Peyer's patch (tissue), 4 donors: ENCODE measurements around the gene DOCK2. TPM values are rescaled to one million over a fixed set of nuclear protein-coding genes. Genes with fewer than 3 reads are reported as not detected.

Source experiments
- DNase-seq, 3 donors: peaks; one replicate each; pipeline ENCODE4 v3.0.0-alpha.2; 2017 to 2019
- H3K27ac ChIP-seq, 4 donors: fragments of 200-600 bp; sonication (generic); one replicate each; pipeline ENCODE4 v1.5.1; 2016 to 2019
- H3K27me3 ChIP-seq, 2 donors: fragments of 200-600 bp; sonication (generic); one replicate each; pipeline ENCODE4 v1.5.1; 2019
- H3K36me3 ChIP-seq, 3 donors: fragments of 200-600 bp; sonication (generic); one replicate each; pipeline ENCODE4 v1.5.1; 2016 to 2019
- H3K4me1 ChIP-seq, 4 donors: fragments of 200-600 bp; sonication (generic); one replicate each; pipeline ENCODE4 v1.5.1; 2016 to 2019
- H3K4me3 ChIP-seq, 4 donors: fragments of 200-600 bp; sonication (generic); 1 replicate in 3 of 4; 2 replicates in 1 of 4; pipeline ENCODE4 v1.5.1; 2016 to 2019; ENCODE audit warnings: mild to moderate bottlenecking in 1 of 4
- H3K9me3 ChIP-seq, 4 donors: fragments of 200-600 bp; sonication (generic); one replicate each; pipeline ENCODE4 v1.5.1; 2016 to 2019; ENCODE audit warnings: mild to moderate bottlenecking in 1 of 4
- POLR2A ChIP-seq, 2 donors: fragments of 450-650 bp; IDR thresholded peaks; one replicate each; pipeline ENCODE4 v1.5.1; 2017; ENCODE audit warnings: antibody characterized with exemption in 2 of 2, mild to moderate bottlenecking in 2 of 2, moderate library complexity in 2 of 2
- total RNA-seq, 4 donors: library from RNA; depleted of rRNA; stranded (reverse); fragments of >200 nt; gene quantifications; one replicate each; pipeline ENCODE4 v1.1.0, GENCODE V29; 2016
- TF ChIP-seq, protein P1 (sequence below), 6 experiments: fragments of 450-650 bp in 4 of 6; fragments of 200-600 bp in 2 of 6; sonication (generic) in 1 of 6; IDR thresholded peaks; one replicate each; pipeline ENCODE4 v1.5.1; 2017 to 2019; ENCODE audit warnings: antibody characterized with exemption in 6 of 6, mild to moderate bottlenecking in 3 of 6, moderate library complexity in 1 of 6

DOCK2 gene
- total RNA-seq, 4 donors from 2014 or later, result 13.8 to 200 (median 17.8) TPM

GRCh38 chr5:170097934-170098333 lies 460.9 kb downstream of the DOCK2 start:
- H3K27ac ChIP-seq, result no peak overlapping the region
- H3K9me3 ChIP-seq, result no peaks in the 10 kb centered on the region
- no peak for DNase-seq
- TF ChIP-seq, protein P1, sequence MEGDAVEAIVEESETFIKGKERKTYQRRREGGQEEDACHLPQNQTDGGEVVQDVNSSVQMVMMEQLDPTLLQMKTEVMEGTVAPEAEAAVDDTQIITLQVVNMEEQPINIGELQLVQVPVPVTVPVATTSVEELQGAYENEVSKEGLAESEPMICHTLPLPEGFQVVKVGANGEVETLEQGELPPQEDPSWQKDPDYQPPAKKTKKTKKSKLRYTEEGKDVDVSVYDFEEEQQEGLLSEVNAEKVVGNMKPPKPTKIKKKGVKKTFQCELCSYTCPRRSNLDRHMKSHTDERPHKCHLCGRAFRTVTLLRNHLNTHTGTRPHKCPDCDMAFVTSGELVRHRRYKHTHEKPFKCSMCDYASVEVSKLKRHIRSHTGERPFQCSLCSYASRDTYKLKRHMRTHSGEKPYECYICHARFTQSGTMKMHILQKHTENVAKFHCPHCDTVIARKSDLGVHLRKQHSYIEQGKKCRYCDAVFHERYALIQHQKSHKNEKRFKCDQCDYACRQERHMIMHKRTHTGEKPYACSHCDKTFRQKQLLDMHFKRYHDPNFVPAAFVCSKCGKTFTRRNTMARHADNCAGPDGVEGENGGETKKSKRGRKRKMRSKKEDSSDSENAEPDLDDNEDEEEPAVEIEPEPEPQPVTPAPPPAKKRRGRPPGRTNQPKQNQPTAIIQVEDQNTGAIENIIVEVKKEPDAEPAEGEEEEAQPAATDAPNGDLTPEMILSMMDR (IDR thresholded peaks at IDR 0.05), result no peak
- no peak for TF ChIP-seq POLR2A (IDR thresholded peaks at IDR 0.05)
- no peaks in the 10 kb centered on the region for H3K27me3 ChIP-seq
- no peaks in the 10 kb centered on the region for H3K4me1 ChIP-seq
- no peak overlapping the region for H3K4me3 ChIP-seq
- H3K36me3 ChIP-seq, result no peaks in the 10 kb centered on the region

DNA sequence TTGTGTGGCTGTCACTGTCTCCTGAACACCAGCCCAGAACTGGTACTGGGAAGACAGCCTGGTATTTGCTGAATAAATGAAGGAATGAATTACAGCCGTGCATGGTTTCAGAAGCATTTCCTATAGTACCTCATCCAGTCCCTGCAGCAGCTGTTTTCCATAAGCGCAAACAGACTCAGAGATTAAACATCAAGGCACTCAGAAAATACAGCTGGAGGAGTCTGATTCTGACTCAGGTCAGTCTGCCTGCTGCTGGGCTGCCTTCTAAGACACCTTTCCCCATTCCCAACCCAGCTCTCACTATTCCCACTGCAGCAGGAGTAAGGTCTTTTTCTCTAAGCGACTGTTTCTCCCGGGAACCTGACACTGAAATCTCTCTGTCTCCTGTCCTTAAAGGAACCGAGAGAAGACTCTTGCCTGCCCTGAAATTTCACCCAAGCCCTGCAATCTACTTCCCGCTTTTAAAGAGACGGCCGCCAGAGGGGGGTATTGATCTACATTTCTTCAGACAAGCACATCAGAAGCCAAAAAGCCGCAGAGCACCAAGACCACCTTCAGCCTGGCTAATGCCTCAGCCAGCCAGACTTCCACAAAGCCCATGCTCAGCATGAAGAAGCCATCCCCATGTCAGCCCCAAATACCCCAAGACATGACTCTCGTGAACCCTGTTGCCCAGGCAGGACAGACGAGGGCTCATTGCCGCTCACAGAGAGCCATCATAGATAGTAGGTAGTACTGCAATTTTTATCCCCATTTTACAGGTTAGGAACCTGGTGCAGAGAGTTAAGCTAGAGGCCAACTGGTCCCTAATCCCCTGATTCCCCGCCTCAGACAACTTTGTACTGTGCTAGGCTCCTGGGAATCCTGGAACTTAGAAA lies 463.2 kb downstream of the DOCK2 start:
- H3K27me3 ChIP-seq, result no peaks in the 10 kb centered on the region
- no peaks in the 10 kb centered on the region for H3K4me1 ChIP-seq
- no peaks in the 10 kb centered on the region for H3K36me3 ChIP-seq
- H3K4me3 ChIP-seq, result no peak overlapping the region
- no peak for TF ChIP-seq POLR2A (IDR thresholded peaks at IDR 0.05)
- TF ChIP-seq, protein P1 (IDR thresholded peaks at IDR 0.05), result peak; percentile 15 to 58 (median 41)
- no peak overlapping the region for H3K27ac ChIP-seq
- H3K9me3 ChIP-seq, result no peaks in the 10 kb centered on the region
- peak in 2 of 3 donors; percentile 69 to 85 for DNase-seq

DNA sequence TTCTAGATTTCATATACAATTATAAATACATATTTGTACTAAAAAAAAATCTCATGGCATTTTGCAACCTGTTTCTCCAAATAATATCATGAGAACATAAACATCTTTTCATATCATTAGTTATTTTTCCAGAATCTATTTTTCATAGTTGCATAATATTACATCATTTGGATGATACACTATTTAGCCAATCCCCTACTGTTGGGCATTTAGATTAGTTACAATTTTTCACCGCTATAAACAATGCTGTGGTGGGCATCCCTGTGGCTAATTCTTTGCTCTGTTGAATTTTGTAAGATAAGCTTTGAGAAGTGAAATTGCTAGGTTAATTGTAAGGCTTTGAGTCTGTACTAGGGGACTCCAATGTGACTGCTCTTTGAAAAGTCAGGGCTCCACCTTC lies 466.4 kb downstream of the DOCK2 start:
- TF ChIP-seq, protein P1 (IDR thresholded peaks at IDR 0.05), result no peak
- TF ChIP-seq POLR2A (IDR thresholded peaks at IDR 0.05), result no peak
- Histone ChIP-seq H3K27ac (no peak overlapping the region), H3K36me3 (no peaks in the 10 kb centered on the region), H3K4me1 (no peaks in the 10 kb centered on the region), H3K4me3 (no peak overlapping the region), H3K9me3 (no peaks in the 10 kb centered on the region), H3K27me3 (no peaks in the 10 kb centered on the region)
- no peak for DNase-seq

- H3K4me1 ChIP-seq, result no peaks in the 10 kb centered on the region
- H3K9me3 ChIP-seq, result no peaks in the 10 kb centered on the region
- DNase-seq, result no peak
- H3K27ac ChIP-seq, result no peak overlapping the region
- no peak overlapping the region for H3K4me3 ChIP-seq
- H3K27me3 ChIP-seq, result no peaks in the 10 kb centered on the region
- TF ChIP-seq POLR2A (IDR thresholded peaks at IDR 0.05), result no peak
- TF ChIP-seq, protein P1 (IDR thresholded peaks at IDR 0.05), result no peak
- no peaks in the 10 kb centered on the region for H3K36me3 ChIP-seq
Measured at GRCh38 chr5:170104299-170104698, 467.2 kb downstream of the DOCK2 start.

DNA sequence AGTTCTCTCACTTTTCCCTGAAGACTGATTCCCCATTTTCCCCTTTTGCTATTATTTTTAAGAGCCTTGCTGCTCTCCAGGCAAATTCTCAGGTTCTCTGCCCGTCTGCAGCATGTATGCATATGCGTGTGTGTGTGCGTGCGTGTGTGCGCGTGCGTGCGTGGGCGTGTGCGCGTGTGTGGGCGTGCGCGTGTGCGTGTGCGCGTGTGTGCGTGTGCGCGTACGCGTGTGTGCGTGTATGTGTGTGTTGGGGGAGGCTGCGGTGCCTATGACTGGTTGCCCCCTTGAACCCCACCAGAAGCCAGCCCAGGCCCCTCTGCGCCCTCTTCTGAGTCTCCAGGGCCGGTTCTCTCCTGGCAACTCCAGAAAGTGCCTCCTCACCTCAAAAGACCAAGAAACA lies 467.6 kb downstream of the DOCK2 start:
- no peak for DNase-seq
- Histone ChIP-seq H3K4me1 (no peaks in the 10 kb centered on the region), H3K36me3 (no peaks in the 10 kb centered on the region), H3K4me3 (no peak overlapping the region), H3K27me3 (no peaks in the 10 kb centered on the region), H3K9me3 (no peaks in the 10 kb centered on the region), H3K27ac (no peak overlapping the region)
- TF ChIP-seq, protein P1 (IDR thresholded peaks at IDR 0.05), result no peak
- no peak for TF ChIP-seq POLR2A (IDR thresholded peaks at IDR 0.05)
